DOHH2 (cell line): ENCODE measurements around the gene LHX2.

Experiments used
- CTCF ChIP-seq: fragments of 200-600 bp; sonication (generic); IDR thresholded peaks from one replicate; pipeline ENCODE4 v1.5.1; 2014; ENCODE audit warnings: antibody characterized with exemption, mild to moderate bottlenecking, low read depth, low read length; ENCODE audit not compliant: poor library complexity, severe bottlenecking
- EZH2phosphoT487 ChIP-seq: fragments of 200-600 bp; sonication (generic); IDR thresholded peaks from 2 replicates; pipeline ENCODE4 v1.6.1; 2017; ENCODE audit warnings: borderline replicate concordance, mild to moderate bottlenecking, antibody characterized with exemption, low read length, moderate library complexity, mixed read lengths

DNA sequence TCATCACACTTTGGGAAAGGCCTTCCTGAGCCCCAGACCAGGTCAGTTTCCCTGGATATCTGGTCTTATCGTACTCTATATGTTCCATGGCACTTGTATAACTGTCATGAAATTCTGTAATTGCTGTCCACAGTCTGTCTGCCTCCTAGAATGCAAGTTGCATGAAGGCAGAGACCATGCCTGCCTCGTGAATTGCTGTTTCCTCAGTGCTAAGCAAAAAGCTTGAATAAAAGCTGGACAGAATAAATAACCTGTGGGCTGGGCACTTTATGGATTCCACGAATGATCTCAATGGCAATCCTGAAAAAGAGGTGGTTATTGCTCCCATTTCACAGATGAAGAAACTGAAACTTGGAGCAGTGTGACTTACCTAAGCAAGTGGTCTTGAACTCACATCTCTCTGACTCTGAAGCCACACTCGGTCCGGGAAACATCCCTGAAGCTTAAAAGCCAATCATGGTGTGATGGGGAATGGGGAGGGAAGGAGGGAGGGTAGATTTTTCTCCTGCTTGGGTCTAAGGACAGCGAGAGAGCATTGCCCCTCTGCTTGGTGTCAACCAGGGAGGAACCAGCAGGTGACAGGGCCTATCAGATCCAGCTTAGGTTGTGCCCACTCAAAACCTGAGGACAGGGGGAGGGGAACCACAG, 13.2 kb upstream of the LHX2 start:
- TF ChIP-seq CTCF (no peak), EZH2phosphoT487 (no peak)
